HEK293 (cell line): ENCODE measurements around the gene DRC7.

Experiments
- CTCF ChIA-PET: fragments of 350-600 bp; formaldehyde crosslinking; extraction: SDS; loops from one replicate; lab custom pipeline; 2021; ENCODE audit warnings: antibody characterized with exemption; lab: Yijun Ruan, JAX
- POLR2A ChIA-PET: fragments of 300-600 bp; formaldehyde crosslinking; extraction: SDS; loops from one replicate; lab custom pipeline; 2020; ENCODE audit warnings: antibody characterized with exemption, inconsistent platforms; lab: Yijun Ruan, JAX
- H3K27ac ChIP-seq: fragments of 200-500 bp; sonication (Bioruptor generic); 2 replicates; pipeline ENCODE4 v1.5.1; 2014; ENCODE audit warnings: low read depth, low read length, control low read depth, inconsistent platforms; ENCODE audit errors: extremely low read depth
- H3K36me3 ChIP-seq, 2 experiments: fragments of 200-500 bp in 1 of 2; sonication (Bioruptor generic) in 1 of 2; 1 replicate in 1 of 2; 2 replicates in 1 of 2; pipeline ENCODE4 v1.5.1; 2014 to 2017; ENCODE audit warnings: inconsistent platforms in 2 of 2, low read length in 2 of 2; ENCODE audit not compliant: control insufficient read depth in 2 of 2, insufficient read depth in 1 of 2
- H3K4me1 ChIP-seq: fragments of 200-500 bp; sonication (Bioruptor generic); 2 replicates; pipeline ENCODE4 v1.5.1; 2014; ENCODE audit warnings: mild to moderate bottlenecking, low read length, inconsistent platforms; ENCODE audit not compliant: control insufficient read depth, insufficient read depth
- H3K4me3 ChIP-seq: 2 replicates; pipeline ENCODE4 v1.5.1; 2011; ENCODE audit warnings: low read depth, mild to moderate bottlenecking, control low read depth, low read length, moderate library complexity
- H3K9me3 ChIP-seq: fragments of 200-500 bp; sonication (Bioruptor generic); 2 replicates; pipeline ENCODE4 v1.5.1; 2014; ENCODE audit warnings: low read depth, low read length, inconsistent platforms; ENCODE audit not compliant: control insufficient read depth, insufficient read depth
- BCL11B ChIP-seq: fragments of 450-650 bp; formaldehyde crosslinking; IDR thresholded peaks from 2 replicates; pipeline ENCODE4 v1.5.1; 2016; ENCODE audit warnings: low read depth, missing biosample characterization, missing genetic modification characterization
- PRDM1 ChIP-seq: fragments of 450-650 bp; formaldehyde crosslinking; IDR thresholded peaks from 2 replicates; pipeline ENCODE4; 2016; ENCODE audit warnings: missing biosample characterization, missing genetic modification characterization
- PRDM2 ChIP-seq: fragments of 450-650 bp; formaldehyde crosslinking; IDR thresholded peaks from 2 replicates; pipeline ENCODE4 v1.5.1; 2016; ENCODE audit warnings: missing biosample characterization, missing genetic modification characterization, borderline replicate concordance
- ZBTB11 ChIP-seq: fragments of 450-650 bp; formaldehyde crosslinking; conservative IDR thresholded peaks from 2 replicates; pipeline ENCODE4 v1.5.1; 2016; ENCODE audit warnings: low read depth, missing biosample characterization, missing genetic modification characterization
- ZNF280C ChIP-seq: fragments of 450-650 bp; formaldehyde crosslinking; IDR thresholded peaks from 2 replicates; pipeline ENCODE4 v1.5.1; 2016; ENCODE audit warnings: missing biosample characterization, missing genetic modification characterization
- ZNF280D ChIP-seq: fragments of 450-650 bp; formaldehyde crosslinking; IDR thresholded peaks from 2 replicates; pipeline ENCODE4 v1.5.1; 2016; ENCODE audit warnings: missing biosample characterization, missing genetic modification characterization
- ZNF354C ChIP-seq: fragments of 450-650 bp; formaldehyde crosslinking; IDR thresholded peaks from 2 replicates; pipeline ENCODE4 v1.5.1; 2016; ENCODE audit warnings: missing biosample characterization, missing genetic modification characterization, low read depth, borderline replicate concordance
- ZNF362 ChIP-seq: fragments of 450-650 bp; formaldehyde crosslinking; IDR thresholded peaks from 2 replicates; pipeline ENCODE4 v1.5.1; 2016; ENCODE audit warnings: missing biosample characterization, missing genetic modification characterization
- ZNF433 ChIP-seq: fragments of 450-650 bp; formaldehyde crosslinking; IDR thresholded peaks from 2 replicates; pipeline ENCODE4 v1.5.1; 2016; ENCODE audit warnings: missing biosample characterization, missing genetic modification characterization, low read depth
- ZNF561 ChIP-seq: fragments of 450-650 bp; IDR thresholded peaks from 2 replicates; pipeline ENCODE4 v1.5.1; 2018; ENCODE audit warnings: missing biosample characterization, missing genetic modification characterization, borderline replicate concordance
- ZNF600 ChIP-seq: fragments of 450-650 bp; formaldehyde crosslinking; IDR thresholded peaks from 2 replicates; pipeline ENCODE4 v1.5.1; 2016; ENCODE audit warnings: missing biosample characterization, missing genetic modification characterization
- ZNF747 ChIP-seq: fragments of 450-650 bp; formaldehyde crosslinking; IDR thresholded peaks from 2 replicates; pipeline ENCODE4 v1.5.1; 2016; ENCODE audit warnings: missing biosample characterization, missing genetic modification characterization
- ZNF843 ChIP-seq: fragments of 450-650 bp; formaldehyde crosslinking; IDR thresholded peaks from 2 replicates; pipeline ENCODE4 v1.5.1; 2016; ENCODE audit warnings: missing biosample characterization, missing genetic modification characterization
- ZXDB ChIP-seq: fragments of 450-650 bp; formaldehyde crosslinking; IDR thresholded peaks from 2 replicates; pipeline ENCODE4 v1.5.1; 2016; ENCODE audit warnings: missing biosample characterization, missing genetic modification characterization

DRC7 gene

GRCh38 chr16:57709663-57710062 is 15.1 kb downstream of the DRC7 start (continued):
- TF ChIP-seq ZNF280D (tag by site-specific recombination) (no peak), BCL11B (tag by site-specific recombination) (no peak), ZNF362 (tag by site-specific recombination) (no peak), PRDM2 (tag by site-specific recombination) (no peak), ZNF354C (tag by site-specific recombination) (no peak), ZNF280C (no peak)

GRCh38 chr16:57711346-57711745 is 16.7 kb downstream of the DRC7 start:
- POLR2A ChIA-PET = no interaction called here
- H3K27ac ChIP-seq = no peak overlapping the region
- TF ChIP-seq ZNF600 = no peak
- no peak for TF ChIP-seq PRDM1
- TF ChIP-seq ZNF561 (tag by site-specific recombination) = no peak
- TF ChIP-seq, all 188 proteins: peak for 0
- Histone ChIP-seq H3K9me3 (no peaks in the 10 kb centered on the region), H3K4me1 (no peaks in the 10 kb centered on the region), H3K36me3 (no peaks in the 10 kb centered on the region), H3K4me3 (no peak overlapping the region)
- CTCF ChIA-PET = interaction anchor here (1.1 to 2.0 kb wide), 2 partner anchors 12 to 39 kb away, joined by 3 to 5 read pairs; no protein-coding TSS in a partner anchor

- H3K27ac ChIP-seq = no peak overlapping the region
- TF ChIP-seq ZXDB (tag by site-specific recombination) = no peak
- TF ChIP-seq ZNF843 (tag by site-specific recombination) = no peak
- no peak for TF ChIP-seq ZBTB11 (tag by site-specific recombination)
- no peak for TF ChIP-seq ZNF433 (tag by site-specific recombination)
- no peak for TF ChIP-seq ZNF747 (tag by site-specific recombination)
- no peak overlapping the region for H3K4me3 ChIP-seq
- no peaks in the 10 kb centered on the region for H3K9me3 ChIP-seq
- POLR2A ChIA-PET = no interaction called here
- H3K36me3 ChIP-seq = no peaks in the 10 kb centered on the region
- H3K4me1 ChIP-seq = no peaks in the 10 kb centered on the region
- CTCF ChIA-PET = interaction anchor here (1.1 to 2.0 kb wide), 2 partner anchors 11 to 38 kb away, joined by 3 to 5 read pairs; no protein-coding TSS in a partner anchor
These were observed 17.4 kb downstream of the DRC7 start for GRCh38 chr16:57711993-57712392.
